ENCODE results near the gene CUX1. TPM values are rescaled to one million over a fixed set of nuclear protein-coding genes. Genes with fewer than 3 reads are reported as not detected.

Gene CUX1
- total RNA-seq, 1 donor from 2014 or later = 56.5 TPM

DNA sequence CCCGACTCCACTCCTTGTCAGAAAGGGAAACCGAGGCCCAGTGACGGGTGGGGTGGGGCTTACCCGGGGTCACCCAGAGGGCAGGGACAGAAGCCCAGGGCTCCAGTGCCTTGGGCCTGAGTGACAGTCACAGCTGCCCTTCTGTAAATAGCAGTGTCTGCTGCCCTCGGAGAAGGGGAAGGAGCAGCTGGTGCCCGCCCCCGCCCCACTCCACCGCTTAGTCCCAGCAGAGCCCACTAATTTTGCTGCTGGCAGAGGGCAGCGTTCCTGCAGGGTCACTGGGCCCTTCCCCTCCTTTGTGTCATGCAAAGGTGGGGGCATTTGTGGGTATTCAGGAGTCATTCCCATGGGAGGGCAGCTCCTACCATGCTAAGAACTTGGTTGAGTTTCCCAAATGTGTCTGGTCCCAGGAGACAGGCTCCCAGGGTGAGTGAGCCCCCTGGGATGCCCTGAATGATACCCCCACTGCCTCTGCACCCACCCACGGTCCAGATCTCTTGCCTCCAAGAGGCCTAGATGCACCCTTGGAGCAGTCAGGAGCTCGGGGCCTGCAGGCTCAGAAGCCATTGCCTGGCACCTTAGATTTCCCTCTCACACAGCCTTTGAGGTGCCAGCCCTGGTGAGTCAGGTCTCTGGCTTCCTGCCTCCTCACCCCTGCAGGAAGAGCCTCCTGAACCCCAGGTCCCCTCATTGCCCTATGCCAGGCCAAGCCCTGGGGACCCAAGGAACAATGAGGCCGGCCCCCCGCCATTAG lies 486.4 kb downstream of the CUX1 start:
- Mint-ChIP-seq H3K27ac (ENCODE audit: unreplicated experiment) (no peak overlapping the region), H3K36me3 (ENCODE audit: unreplicated experiment) (no peaks in the 10 kb centered on the region), H3K27me3 (ENCODE audit: unreplicated experiment) (peaks cover 6% of the 10 kb centered on the region), H3K4me3 (ENCODE audit: unreplicated experiment) (no peak overlapping the region), H3K4me1 (ENCODE audit: low read depth, unreplicated experiment) (peaks cover 2% of the 10 kb centered on the region), H3K9me3 (ENCODE audit: unreplicated experiment) (peaks cover 9% of the 10 kb centered on the region)
- TF ChIP-seq, protein P1, sequence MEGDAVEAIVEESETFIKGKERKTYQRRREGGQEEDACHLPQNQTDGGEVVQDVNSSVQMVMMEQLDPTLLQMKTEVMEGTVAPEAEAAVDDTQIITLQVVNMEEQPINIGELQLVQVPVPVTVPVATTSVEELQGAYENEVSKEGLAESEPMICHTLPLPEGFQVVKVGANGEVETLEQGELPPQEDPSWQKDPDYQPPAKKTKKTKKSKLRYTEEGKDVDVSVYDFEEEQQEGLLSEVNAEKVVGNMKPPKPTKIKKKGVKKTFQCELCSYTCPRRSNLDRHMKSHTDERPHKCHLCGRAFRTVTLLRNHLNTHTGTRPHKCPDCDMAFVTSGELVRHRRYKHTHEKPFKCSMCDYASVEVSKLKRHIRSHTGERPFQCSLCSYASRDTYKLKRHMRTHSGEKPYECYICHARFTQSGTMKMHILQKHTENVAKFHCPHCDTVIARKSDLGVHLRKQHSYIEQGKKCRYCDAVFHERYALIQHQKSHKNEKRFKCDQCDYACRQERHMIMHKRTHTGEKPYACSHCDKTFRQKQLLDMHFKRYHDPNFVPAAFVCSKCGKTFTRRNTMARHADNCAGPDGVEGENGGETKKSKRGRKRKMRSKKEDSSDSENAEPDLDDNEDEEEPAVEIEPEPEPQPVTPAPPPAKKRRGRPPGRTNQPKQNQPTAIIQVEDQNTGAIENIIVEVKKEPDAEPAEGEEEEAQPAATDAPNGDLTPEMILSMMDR (IDR thresholded peaks at IDR 0.05; ENCODE audit: partially characterized antibody, unreplicated experiment) = no peak
- DNase-seq = no peak

DNA sequence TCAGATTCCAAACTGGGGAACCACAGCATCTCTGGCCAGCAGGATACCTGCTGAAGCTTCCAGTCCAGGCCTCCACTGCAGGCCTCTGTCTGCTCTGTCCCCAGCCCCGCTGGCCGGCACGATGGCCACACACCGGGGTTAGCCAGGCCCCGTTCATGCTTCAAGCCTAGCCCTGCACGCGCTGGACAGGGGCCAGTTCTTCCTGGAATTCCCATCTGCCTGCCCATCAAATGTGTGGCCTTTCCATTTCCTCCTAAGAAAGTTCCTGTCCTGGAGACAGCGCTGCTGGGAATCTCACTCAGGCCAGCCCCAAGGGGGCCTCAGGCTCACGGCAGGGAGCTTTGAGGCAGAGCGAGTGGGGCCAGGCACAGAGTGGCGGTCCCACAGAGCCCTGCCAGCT lies 487.2 kb downstream of the CUX1 start:
- no peak overlapping the region for H3K4me3 Mint-ChIP-seq (ENCODE audit: unreplicated experiment)
- peaks cover 2% of the 10 kb centered on the region for H3K4me1 Mint-ChIP-seq (ENCODE audit: low read depth, unreplicated experiment)
- DNase-seq = no peak
- TF ChIP-seq, protein P1 (IDR thresholded peaks at IDR 0.05; ENCODE audit: partially characterized antibody, unreplicated experiment) = no peak
- H3K27me3 Mint-ChIP-seq (ENCODE audit: unreplicated experiment) = peaks cover 6% of the 10 kb centered on the region
- peaks cover 9% of the 10 kb centered on the region for H3K9me3 Mint-ChIP-seq (ENCODE audit: unreplicated experiment)
- H3K36me3 Mint-ChIP-seq (ENCODE audit: unreplicated experiment) = no peaks in the 10 kb centered on the region
- no peak overlapping the region for H3K27ac Mint-ChIP-seq (ENCODE audit: unreplicated experiment)

DNA sequence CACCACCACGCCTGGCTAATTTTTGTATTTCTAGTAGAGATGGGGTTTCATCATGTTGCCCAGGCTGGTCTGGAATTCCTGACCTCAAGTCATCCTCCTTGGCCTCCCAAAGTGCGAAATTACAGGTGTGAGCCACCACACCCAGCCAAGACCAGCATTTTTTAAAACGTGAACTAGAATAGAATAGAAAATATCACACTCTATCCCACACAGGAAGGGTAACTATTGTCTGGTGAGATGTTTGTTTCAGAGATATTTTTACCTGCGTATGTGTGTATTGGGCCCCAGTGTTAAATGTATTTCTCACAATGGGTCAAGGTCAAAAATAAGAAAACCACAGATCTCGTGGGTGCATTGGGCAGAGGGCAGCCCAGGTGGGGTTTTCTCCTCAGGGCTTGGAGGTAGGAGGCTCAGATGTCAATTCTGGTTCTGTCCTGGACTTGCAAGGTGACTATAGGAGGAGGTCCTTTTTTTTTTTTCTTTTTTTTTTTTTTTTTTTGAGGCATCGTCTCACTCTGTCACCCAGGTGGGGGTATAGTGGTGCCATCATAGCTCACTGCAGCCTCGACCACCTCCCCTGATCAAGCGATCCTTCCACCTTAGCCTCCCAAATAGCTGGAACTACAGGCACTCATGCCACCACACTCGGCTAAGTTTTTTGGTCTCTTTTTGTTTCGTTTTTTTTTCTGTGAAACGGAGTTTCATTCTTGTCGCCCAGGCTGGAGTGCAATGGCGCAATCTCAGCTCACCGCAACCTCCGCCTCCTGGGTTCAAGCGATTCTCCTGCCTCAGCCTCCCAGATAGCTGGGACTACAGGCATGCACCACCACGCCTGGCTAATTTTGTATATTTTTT lies 488.2 kb downstream of the CUX1 start:
- Mint-ChIP-seq H3K9me3 (ENCODE audit: unreplicated experiment) (peaks cover 6% of the 10 kb centered on the region), H3K27me3 (ENCODE audit: unreplicated experiment) (peaks cover 6% of the 10 kb centered on the region), H3K4me3 (ENCODE audit: unreplicated experiment) (no peak overlapping the region), H3K36me3 (ENCODE audit: unreplicated experiment) (no peaks in the 10 kb centered on the region), H3K4me1 (ENCODE audit: low read depth, unreplicated experiment) (peaks cover 2% of the 10 kb centered on the region), H3K27ac (ENCODE audit: unreplicated experiment) (no peak overlapping the region)
- TF ChIP-seq, protein P1 (IDR thresholded peaks at IDR 0.05; ENCODE audit: partially characterized antibody, unreplicated experiment) = no peak
- DNase-seq = no peak

DNA sequence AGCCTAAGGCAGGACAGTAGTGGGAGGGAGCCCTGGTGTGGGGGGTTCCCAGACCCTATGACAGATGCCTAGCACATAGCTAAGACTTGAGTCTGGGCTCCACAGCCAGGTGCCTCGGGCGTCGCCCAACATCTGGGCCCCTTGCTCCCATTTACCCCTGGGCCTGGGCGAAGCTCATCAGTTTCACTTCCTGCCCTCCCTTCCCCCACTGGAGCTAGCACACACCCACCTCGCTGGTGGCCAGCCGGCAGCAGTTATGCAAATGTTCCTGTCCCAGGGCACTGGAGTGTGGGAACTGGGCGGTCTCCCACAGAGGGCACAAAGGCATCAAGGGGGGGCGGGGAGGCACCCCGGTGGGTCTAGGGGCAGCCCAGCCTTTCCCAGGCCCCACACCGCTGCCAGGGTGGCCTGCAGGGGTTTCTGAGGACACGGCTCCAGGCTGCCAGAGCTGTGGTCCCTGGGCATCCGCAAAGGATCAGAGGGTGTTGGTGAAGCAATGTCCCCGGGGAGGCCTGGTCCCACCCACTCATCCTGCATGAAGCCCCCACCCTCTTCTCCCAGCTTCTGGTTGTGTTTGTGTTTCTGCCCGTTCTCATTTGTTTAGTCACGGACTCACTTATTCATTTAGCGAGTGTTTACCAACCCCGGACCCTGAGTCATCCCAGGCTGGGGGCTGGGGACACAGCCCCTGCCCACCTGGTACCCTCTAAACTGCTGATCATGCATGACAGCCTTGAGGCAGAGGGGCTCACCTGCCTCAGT lies 489.7 kb downstream of the CUX1 start:
- Mint-ChIP-seq H3K27ac (ENCODE audit: unreplicated experiment) (no peak overlapping the region), H3K36me3 (ENCODE audit: unreplicated experiment) (no peaks in the 10 kb centered on the region), H3K9me3 (ENCODE audit: unreplicated experiment) (peaks cover 4% of the 10 kb centered on the region), H3K4me3 (ENCODE audit: unreplicated experiment) (no peak overlapping the region), H3K4me1 (ENCODE audit: low read depth, unreplicated experiment) (peaks cover 5% of the 10 kb centered on the region), H3K27me3 (ENCODE audit: unreplicated experiment) (no peaks in the 10 kb centered on the region)
- DNase-seq = peak; percentile 53
- TF ChIP-seq, protein P1 (IDR thresholded peaks at IDR 0.05; ENCODE audit: partially characterized antibody, unreplicated experiment) = no peak
